Adipocyte (in vitro differentiated cells): ENCODE results near the gene SLC16A8.
"Not testable (repeated sequence)": the region's sequence is repeated elsewhere in the genome, so short reads cannot be mapped to it uniquely, and the experiment has no call there.

ENCODE experiments used
- DNase-seq: peaks from one replicate; pipeline ENCODE4 v3.0.0-alpha.2; 2015; ENCODE audit warnings: low read depth
- H3K27me3 ChIP-seq: replicated peaks from 2 replicates; pipeline ENCODE4 v1.7.0; 2013; ENCODE audit warnings: mild to moderate bottlenecking, low read length, moderate library complexity; ENCODE audit not compliant: control insufficient read depth, insufficient read depth
- H3K36me3 ChIP-seq: 2 replicates; pipeline ENCODE4 v1.7.0; 2013; ENCODE audit warnings: low read length, mild to moderate bottlenecking, moderate library complexity; ENCODE audit not compliant: control insufficient read depth, insufficient read depth, severe bottlenecking
- H3K4me1 ChIP-seq: 2 replicates; pipeline ENCODE4 v1.7.0; 2013; ENCODE audit warnings: mild to moderate bottlenecking, low read length, moderate library complexity; ENCODE audit not compliant: control insufficient read depth, insufficient read depth
- H3K4me3 ChIP-seq: 2 replicates; pipeline ENCODE4 v1.7.0; 2013; ENCODE audit warnings: mild to moderate bottlenecking, low read length, moderate library complexity
- H3K9ac ChIP-seq: 2 replicates; pipeline ENCODE4 v1.7.0; 2013; ENCODE audit warnings: mild to moderate bottlenecking, low read length, moderate library complexity
- H3K9me3 ChIP-seq: 2 replicates; pipeline ENCODE4 v1.7.0; 2013; ENCODE audit warnings: mild to moderate bottlenecking, low read length, moderate library complexity; ENCODE audit not compliant: control insufficient read depth

Gene SLC16A8

GRCh38 chr22:38124236-38124974, 40.4 kb upstream of the SLC16A8 start:
- Histone ChIP-seq H3K36me3 (peaks cover 24% of the 10 kb centered on the region), H3K27me3 (no peaks in the 10 kb centered on the region), H3K4me3 (no peak overlapping the region), H3K4me1 (no peaks in the 10 kb centered on the region), H3K9me3 (no peaks in the 10 kb centered on the region), H3K9ac (no peak overlapping the region)
- DNase-seq: no peak

- no peak for DNase-seq
- Histone ChIP-seq H3K27me3 (no peaks in the 10 kb centered on the region), H3K4me1 (no peaks in the 10 kb centered on the region), H3K4me3 (no peak overlapping the region), H3K9ac (no peak overlapping the region), H3K9me3 (no peaks in the 10 kb centered on the region), H3K36me3 (peaks cover 15% of the 10 kb centered on the region)
These were observed 38.6 kb upstream of the SLC16A8 start for GRCh38 chr22:38122616-38123015.

- DNase-seq: no peak
- H3K4me1 ChIP-seq: no peaks in the 10 kb centered on the region
- no peaks in the 10 kb centered on the region for H3K9me3 ChIP-seq
- no peak overlapping the region for H3K4me3 ChIP-seq
- H3K36me3 ChIP-seq: peaks cover 10% of the 10 kb centered on the region
- no peaks in the 10 kb centered on the region for H3K27me3 ChIP-seq
- H3K9ac ChIP-seq: no peak overlapping the region
These were observed 36.6 kb upstream of the SLC16A8 start for GRCh38 chr22:38120359-38121110.

DNA sequence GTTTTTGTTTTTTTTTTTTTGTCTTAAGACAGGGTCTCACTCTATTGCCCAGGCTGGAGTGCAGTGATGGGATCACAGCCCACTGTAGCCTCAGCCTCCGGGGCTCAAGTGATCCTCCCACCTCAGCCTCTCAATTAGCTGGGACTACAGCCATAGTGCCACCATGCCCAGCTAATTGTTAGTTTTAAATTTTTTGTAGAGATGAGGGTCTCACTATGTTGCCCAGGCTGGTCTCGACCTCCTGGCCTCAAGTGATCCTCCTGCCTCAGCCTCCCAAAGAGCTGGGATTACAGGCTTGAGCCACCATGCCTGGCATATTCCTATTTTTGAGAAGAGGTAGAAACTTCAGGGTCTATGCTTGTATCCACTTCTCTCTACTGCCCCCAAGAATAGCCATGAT, 34.8 kb upstream of the SLC16A8 start:
- H3K9ac ChIP-seq: not testable (repeated sequence)

GRCh38 chr22:38118182-38118581, 34.2 kb upstream of the SLC16A8 start:
- no peak for DNase-seq
- Histone ChIP-seq H3K9ac (no peak overlapping the region), H3K36me3 (no peaks in the 10 kb centered on the region), H3K4me1 (no peaks in the 10 kb centered on the region), H3K9me3 (no peaks in the 10 kb centered on the region), H3K27me3 (no peaks in the 10 kb centered on the region), H3K4me3 (no peak overlapping the region)

More for the DNA sequence above, 34.8 kb upstream of the SLC16A8 start:
- H3K36me3 ChIP-seq, DNase-seq, H3K27me3 ChIP-seq, H3K4me1 ChIP-seq, H3K9me3 ChIP-seq, H3K4me3 ChIP-seq: not testable (repeated sequence)

DNA sequence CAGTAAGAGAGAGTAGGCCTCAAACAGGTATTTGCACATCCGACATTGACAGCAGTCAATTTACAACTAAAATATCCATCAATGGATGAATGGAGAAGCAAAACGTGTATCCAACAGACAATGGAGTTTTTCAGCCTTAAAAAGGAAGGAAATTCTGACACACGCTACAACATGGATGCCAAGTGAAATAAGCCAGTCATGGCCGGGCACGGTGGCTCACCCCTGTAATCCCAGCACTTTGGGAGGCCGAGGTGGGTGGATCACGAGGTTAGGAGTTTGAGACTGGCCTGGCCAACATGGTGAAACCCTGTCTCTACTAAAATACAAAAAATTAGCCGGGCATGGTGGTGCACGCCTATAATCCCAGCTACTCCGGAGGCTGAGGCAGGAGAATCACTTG, 33.6 kb upstream of the SLC16A8 start:
- H3K27me3 ChIP-seq, DNase-seq, H3K9me3 ChIP-seq, H3K36me3 ChIP-seq, H3K9ac ChIP-seq, H3K4me3 ChIP-seq, H3K4me1 ChIP-seq: not testable (repeated sequence)

GRCh38 chr22:38115423-38116205, 31.6 kb upstream of the SLC16A8 start:
- Histone ChIP-seq H3K36me3 (peaks cover 4% of the 10 kb centered on the region), H3K9ac (no peak overlapping the region), H3K9me3 (no peaks in the 10 kb centered on the region), H3K4me1 (peaks cover 7% of the 10 kb centered on the region), H3K4me3 (no peak overlapping the region), H3K27me3 (peaks cover 6% of the 10 kb centered on the region)
- DNase-seq: no peak

GRCh38 chr22:38114484-38115398, 30.8 kb upstream of the SLC16A8 start:
- peaks cover 8% of the 10 kb centered on the region for H3K4me1 ChIP-seq
- peak overlapping the region; percentile 34 for H3K9ac ChIP-seq
- H3K27me3 ChIP-seq: peaks cover 13% of the 10 kb centered on the region
- peaks cover 4% of the 10 kb centered on the region for H3K36me3 ChIP-seq
- no peaks in the 10 kb centered on the region for H3K9me3 ChIP-seq
- no peak overlapping the region for H3K4me3 ChIP-seq
- DNase-seq: peak; percentile 93

- Histone ChIP-seq H3K9me3 (no peaks in the 10 kb centered on the region), H3K27me3 (peaks cover 13% of the 10 kb centered on the region), H3K36me3 (peaks cover 4% of the 10 kb centered on the region), H3K4me3 (no peak overlapping the region), H3K4me1 (peaks cover 14% of the 10 kb centered on the region), H3K9ac (no peak overlapping the region)
- no peak for DNase-seq
These were observed 28.4 kb upstream of the SLC16A8 start for GRCh38 chr22:38112381-38112780.

- Histone ChIP-seq H3K36me3 (peaks cover 4% of the 10 kb centered on the region), H3K9ac (no peak overlapping the region), H3K9me3 (no peaks in the 10 kb centered on the region), H3K27me3 (peaks cover 13% of the 10 kb centered on the region), H3K4me1 (peaks cover 14% of the 10 kb centered on the region), H3K4me3 (no peak overlapping the region)
- DNase-seq: no peak
These were observed 28.0 kb upstream of the SLC16A8 start for GRCh38 chr22:38111925-38112355.
